ENCODE data around the gene SCLY. TPM values are rescaled to one million over a fixed set of nuclear protein-coding genes. Genes with fewer than 3 reads are reported as not detected.
A peak's percentile ranks its signal among the peaks of the same experiment; 100 is the strongest.
"Not testable (repeated sequence)": the region's sequence is repeated elsewhere in the genome, so short reads cannot be mapped to it uniquely, and the experiment has no call there.

Gene SCLY
- total RNA-seq, 1 experiment from 2014 or later: 20.5 TPM

DNA sequence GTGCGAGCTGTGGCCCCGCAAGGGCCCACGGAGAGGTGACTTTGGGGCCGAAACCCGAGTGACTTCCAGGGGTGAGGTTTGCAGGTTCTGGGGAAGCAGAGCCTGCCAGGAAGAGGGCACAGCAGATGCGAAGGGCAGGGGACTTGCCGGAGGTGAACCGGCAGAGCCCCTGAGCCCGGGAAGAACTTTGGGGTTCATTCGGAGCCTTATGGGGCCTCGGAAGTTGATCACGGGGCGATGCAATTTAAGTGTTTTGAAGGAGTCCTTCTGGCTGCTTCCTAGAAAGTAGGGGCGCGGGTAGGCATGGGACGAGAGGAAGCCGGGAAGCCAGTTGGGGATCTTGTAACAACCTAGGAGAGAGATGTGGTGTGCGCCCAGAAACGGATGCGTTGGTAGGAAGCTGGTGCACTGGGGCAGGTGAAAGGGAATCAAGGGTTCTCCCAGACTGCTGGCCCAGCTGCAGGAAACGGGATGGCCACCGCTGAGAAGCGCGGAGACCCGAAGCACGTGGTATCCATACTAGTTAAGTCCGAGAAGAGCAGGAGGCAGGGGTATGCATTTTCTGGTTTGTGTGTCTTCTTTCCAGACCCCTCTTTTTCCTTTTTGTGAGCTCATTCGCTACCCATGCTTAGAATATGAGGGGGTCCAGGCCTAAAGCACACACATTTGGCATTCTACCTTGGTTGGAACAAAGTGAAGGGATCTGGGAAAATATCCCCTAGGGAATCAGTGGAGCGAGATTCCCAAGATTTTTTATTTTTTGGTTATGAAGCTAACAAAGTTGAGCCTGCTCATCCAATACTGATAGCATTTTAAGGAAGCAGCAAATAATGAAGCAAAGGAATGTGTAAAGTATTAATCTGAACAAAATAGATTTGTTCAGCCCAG, 758 bp downstream of the SCLY start:
- Histone ChIP-seq H4K20me1 (ENCODE audit: insufficient read depth, low read depth, low read length) (no peaks in the 10 kb centered on the region), H3K27me3 (ENCODE audit: low read length) (no peaks in the 10 kb centered on the region), H3K4me1 (ENCODE audit: low read length) (peaks cover 21% of the 10 kb centered on the region), H3K79me2 (ENCODE audit: low read length) (peaks cover 56% of the 10 kb centered on the region), H3K9me3 (ENCODE audit: low read length) (no peaks in the 10 kb centered on the region), H3K9me2 (replicated peaks; ENCODE audit: insufficient read depth, low read length) (no peaks in the 10 kb centered on the region), H3K27ac (ENCODE audit: low read length) (peak overlapping the region; percentile 21; the same call in 1 of the 2 replicates), H2AFZ (ENCODE audit: low read length) (peak overlapping the region; percentile 46), H3K36me3 (ENCODE audit: insufficient read depth, low read length) (peaks cover 23% of the 10 kb centered on the region), H3K9ac (ENCODE audit: low read length) (peak overlapping the region; percentile 96), H3K4me3 (ENCODE audit: low read length) (peak overlapping the region; percentile 100), H3K4me2 (ENCODE audit: low read depth, low read length, poor library complexity, severe bottlenecking) (peak overlapping the region; percentile 93)
- peak; percentile 79 for DNase-seq

- Histone ChIP-seq H3K9me3 (ENCODE audit: low read length) (no peaks in the 10 kb centered on the region), H3K9ac (ENCODE audit: low read length) (no peak overlapping the region), H3K27ac (ENCODE audit: low read length) (no peak overlapping the region), H3K36me3 (ENCODE audit: insufficient read depth, low read length) (peaks cover 41% of the 10 kb centered on the region), H3K79me2 (ENCODE audit: low read length) (peaks cover 65% of the 10 kb centered on the region), H3K27me3 (ENCODE audit: low read length) (no peaks in the 10 kb centered on the region), H4K20me1 (ENCODE audit: insufficient read depth, low read depth, low read length) (no peaks in the 10 kb centered on the region), H3K9me2 (replicated peaks; ENCODE audit: insufficient read depth, low read length) (no peaks in the 10 kb centered on the region), H2AFZ (ENCODE audit: low read length) (no peak overlapping the region), H3K4me3 (ENCODE audit: low read length) (no peak overlapping the region), H3K4me2 (ENCODE audit: low read depth, low read length, poor library complexity, severe bottlenecking) (no peak overlapping the region), H3K4me1 (ENCODE audit: low read length) (peaks cover 21% of the 10 kb centered on the region)
- no peak for DNase-seq
These were observed 2.8 kb downstream of the SCLY start for GRCh38 chr2:238063414-238064189.

DNA sequence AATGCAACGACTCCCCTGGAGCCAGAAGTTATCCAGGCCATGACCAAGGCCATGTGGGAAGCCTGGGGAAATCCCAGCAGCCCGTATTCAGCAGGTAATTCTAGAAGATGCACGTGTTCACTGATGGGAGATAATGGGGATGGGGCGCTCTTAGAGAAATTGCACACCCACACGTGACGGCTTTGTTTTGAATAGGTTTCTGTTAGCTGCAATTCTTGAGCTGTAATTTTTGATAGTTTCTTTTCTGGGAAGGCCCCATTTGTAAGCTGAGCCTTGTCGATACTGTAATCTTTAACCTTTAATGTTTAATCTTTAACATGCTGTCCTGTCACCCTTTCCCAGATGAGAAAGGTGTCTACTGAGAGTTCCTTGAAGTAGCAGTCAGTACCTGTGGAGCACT, 3.6 kb downstream of the SCLY start:
- Histone ChIP-seq H3K79me2 (ENCODE audit: low read length) (peaks cover 66% of the 10 kb centered on the region), H4K20me1 (ENCODE audit: insufficient read depth, low read depth, low read length) (no peaks in the 10 kb centered on the region), H3K4me3 (ENCODE audit: low read length) (no peak overlapping the region), H3K4me2 (ENCODE audit: low read depth, low read length, poor library complexity, severe bottlenecking) (no peak overlapping the region), H3K36me3 (ENCODE audit: insufficient read depth, low read length) (peaks cover 47% of the 10 kb centered on the region), H3K9ac (ENCODE audit: low read length) (no peak overlapping the region), H3K9me3 (ENCODE audit: low read length) (no peaks in the 10 kb centered on the region), H3K4me1 (ENCODE audit: low read length) (peaks cover 20% of the 10 kb centered on the region), H3K9me2 (replicated peaks; ENCODE audit: insufficient read depth, low read length) (no peaks in the 10 kb centered on the region), H3K27me3 (ENCODE audit: low read length) (no peaks in the 10 kb centered on the region), H3K27ac (ENCODE audit: low read length) (no peak overlapping the region), H2AFZ (ENCODE audit: low read length) (no peak overlapping the region)
- no peak for DNase-seq

DNA sequence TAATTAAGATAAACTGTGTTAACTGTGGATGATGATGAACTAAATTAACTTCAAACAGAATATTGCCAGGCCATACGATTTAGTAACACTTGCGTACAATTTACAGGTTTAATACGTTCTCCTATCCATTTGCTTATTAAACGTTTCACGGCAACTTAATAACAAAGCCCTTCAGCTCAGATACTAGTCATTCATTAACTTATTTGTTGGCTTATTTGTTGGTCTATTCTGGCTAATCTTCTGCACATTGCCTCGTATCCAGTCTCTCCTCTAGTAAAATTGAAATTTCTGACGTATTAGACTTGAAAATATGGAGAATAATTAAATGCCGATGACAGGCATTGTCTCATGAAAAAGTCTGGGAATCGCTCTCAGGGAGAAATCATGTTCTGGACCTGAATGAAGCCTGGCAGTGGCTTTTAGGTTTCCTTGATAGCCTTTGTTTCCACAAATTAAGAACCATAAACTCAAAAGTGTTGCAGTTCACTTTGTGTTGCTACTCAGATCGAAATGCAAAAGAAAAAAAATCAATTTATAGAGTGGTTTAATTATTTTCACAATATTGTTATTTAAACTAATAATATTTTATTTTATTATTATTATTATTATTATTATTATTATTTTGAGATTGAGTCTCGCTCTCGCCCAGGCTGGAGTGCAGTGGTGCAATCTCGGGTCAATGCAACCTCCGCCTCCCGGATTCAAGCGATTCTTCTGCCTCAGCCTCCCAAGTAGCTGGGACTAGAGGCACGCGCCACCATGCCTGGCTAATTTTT, 4.5 kb downstream of the SCLY start:
- Histone ChIP-seq H3K79me2 (ENCODE audit: low read length) (peaks cover 61% of the 10 kb centered on the region), H2AFZ (ENCODE audit: low read length) (no peak overlapping the region), H3K27me3 (ENCODE audit: low read length) (no peaks in the 10 kb centered on the region), H3K4me3 (ENCODE audit: low read length) (no peak overlapping the region), H3K27ac (ENCODE audit: low read length) (no peak overlapping the region), H3K4me1 (ENCODE audit: low read length) (peaks cover 13% of the 10 kb centered on the region), H3K36me3 (ENCODE audit: insufficient read depth, low read length) (peaks cover 55% of the 10 kb centered on the region), H4K20me1 (ENCODE audit: insufficient read depth, low read depth, low read length) (no peaks in the 10 kb centered on the region), H3K4me2 (ENCODE audit: low read depth, low read length, poor library complexity, severe bottlenecking) (no peak overlapping the region), H3K9ac (ENCODE audit: low read length) (no peak overlapping the region), H3K9me3 (ENCODE audit: low read length) (no peaks in the 10 kb centered on the region), H3K9me2 (replicated peaks; ENCODE audit: insufficient read depth, low read length) (no peaks in the 10 kb centered on the region)
- no peak for DNase-seq

DNA sequence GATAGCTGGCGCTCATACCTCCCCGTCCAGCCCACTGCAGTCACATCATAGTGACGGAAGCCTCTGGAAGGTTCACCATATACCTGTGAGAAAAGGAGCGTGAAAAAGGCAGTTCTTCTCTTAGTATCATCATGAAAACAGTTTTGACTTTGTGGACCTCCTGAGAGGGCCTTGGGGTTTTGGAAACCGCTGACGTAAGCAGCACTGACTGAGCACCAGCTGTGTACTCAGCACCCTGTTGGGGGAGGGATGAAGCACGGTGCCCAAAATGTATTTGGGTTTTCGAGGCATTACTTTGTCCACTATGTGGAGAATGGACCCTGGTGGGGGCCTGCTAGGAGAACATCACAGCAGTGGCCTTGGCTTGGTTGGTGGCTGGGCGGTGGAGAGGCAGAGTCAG, 5.4 kb downstream of the SCLY start:
- Histone ChIP-seq H3K4me2 (ENCODE audit: low read depth, low read length, poor library complexity, severe bottlenecking) (no peak overlapping the region), H3K9ac (ENCODE audit: low read length) (no peak overlapping the region), H4K20me1 (ENCODE audit: insufficient read depth, low read depth, low read length) (no peaks in the 10 kb centered on the region), H3K9me2 (replicated peaks; ENCODE audit: insufficient read depth, low read length) (no peaks in the 10 kb centered on the region), H3K27me3 (ENCODE audit: low read length) (no peaks in the 10 kb centered on the region), H3K27ac (ENCODE audit: low read length) (no peak overlapping the region), H3K36me3 (ENCODE audit: insufficient read depth, low read length) (peaks cover 58% of the 10 kb centered on the region), H3K4me3 (ENCODE audit: low read length) (no peak overlapping the region), H3K4me1 (ENCODE audit: low read length) (peaks cover 13% of the 10 kb centered on the region), H3K79me2 (ENCODE audit: low read length) (peaks cover 58% of the 10 kb centered on the region), H2AFZ (ENCODE audit: low read length) (no peak overlapping the region), H3K9me3 (ENCODE audit: low read length) (no peaks in the 10 kb centered on the region)
- no peak for DNase-seq

DNA sequence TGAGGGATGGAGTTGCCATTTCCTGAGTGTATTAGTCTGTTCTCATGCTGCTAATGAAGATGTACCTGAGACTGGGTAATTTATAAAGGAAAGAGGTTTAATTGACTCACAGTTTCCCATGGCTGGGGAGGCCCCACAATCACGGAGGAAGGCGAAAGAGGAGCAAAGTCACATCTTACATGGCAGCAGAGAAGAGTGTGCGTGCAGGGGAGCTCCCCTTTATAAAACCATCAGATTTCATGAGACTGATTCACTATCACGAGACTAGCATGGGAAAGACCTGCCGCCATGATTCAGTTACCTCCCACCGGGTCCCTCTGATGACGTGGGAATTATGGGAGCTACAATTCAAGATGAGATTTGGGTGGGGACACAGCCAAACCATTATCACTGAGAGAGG, 5.9 kb downstream of the SCLY start:
- not testable (repeated sequence) for H3K4me3 ChIP-seq (ENCODE audit: low read length); H2AFZ ChIP-seq (ENCODE audit: low read length); H3K9me3 ChIP-seq (ENCODE audit: low read length); DNase-seq; H3K27ac ChIP-seq (ENCODE audit: low read length); H4K20me1 ChIP-seq (ENCODE audit: insufficient read depth, low read depth, low read length); H3K27me3 ChIP-seq (ENCODE audit: low read length); H3K4me2 ChIP-seq (ENCODE audit: low read depth, low read length, poor library complexity, severe bottlenecking); H3K9me2 ChIP-seq (replicated peaks; ENCODE audit: insufficient read depth, low read length); H3K9ac ChIP-seq (ENCODE audit: low read length)
- Histone ChIP-seq H3K36me3 (ENCODE audit: insufficient read depth, low read length) (peaks cover 63% of the 10 kb centered on the region), H3K4me1 (ENCODE audit: low read length) (peaks cover 13% of the 10 kb centered on the region), H3K79me2 (ENCODE audit: low read length) (peaks cover 55% of the 10 kb centered on the region)

DNA sequence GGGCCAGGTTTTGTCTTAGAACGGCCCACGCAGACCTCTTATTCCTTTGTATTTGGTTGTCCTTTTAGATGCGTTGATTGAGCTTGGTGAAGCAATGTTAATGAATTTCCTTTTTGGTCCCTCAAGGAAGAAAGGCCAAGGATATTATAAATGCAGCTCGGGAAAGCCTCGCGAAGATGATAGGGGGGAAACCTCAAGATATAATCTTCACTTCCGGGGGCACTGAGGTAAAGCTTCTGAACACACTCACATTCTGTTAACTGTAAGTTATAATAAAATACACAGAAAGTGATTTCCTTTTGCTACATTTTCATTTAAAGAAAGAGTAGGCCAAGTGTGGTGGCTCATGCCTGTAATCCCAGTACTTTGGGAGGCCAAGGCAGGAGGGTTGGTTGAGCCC, 7.1 kb downstream of the SCLY start:
- H3K4me3 ChIP-seq (ENCODE audit: low read length): no peak overlapping the region
- no peak for DNase-seq
- H3K27ac ChIP-seq (ENCODE audit: low read length): no peak overlapping the region
- no peak overlapping the region for H3K4me2 ChIP-seq (ENCODE audit: low read depth, low read length, poor library complexity, severe bottlenecking)
- H3K4me1 ChIP-seq (ENCODE audit: low read length): peaks cover under 1% of the 10 kb centered on the region
- no peaks in the 10 kb centered on the region for H4K20me1 ChIP-seq (ENCODE audit: insufficient read depth, low read depth, low read length)
- peaks cover 75% of the 10 kb centered on the region for H3K36me3 ChIP-seq (ENCODE audit: insufficient read depth, low read length)
- no peak overlapping the region for H2AFZ ChIP-seq (ENCODE audit: low read length)
- H3K9ac ChIP-seq (ENCODE audit: low read length): no peak overlapping the region
- H3K9me2 ChIP-seq (replicated peaks; ENCODE audit: insufficient read depth, low read length): no peaks in the 10 kb centered on the region
- no peaks in the 10 kb centered on the region for H3K27me3 ChIP-seq (ENCODE audit: low read length)
- peaks cover 55% of the 10 kb centered on the region for H3K79me2 ChIP-seq (ENCODE audit: low read length)
- no peaks in the 10 kb centered on the region for H3K9me3 ChIP-seq (ENCODE audit: low read length)

Measured in Karpas-422 (cell line).